ENCODE measurements around the gene ZNF358.

The ZNF358 gene

DNA sequence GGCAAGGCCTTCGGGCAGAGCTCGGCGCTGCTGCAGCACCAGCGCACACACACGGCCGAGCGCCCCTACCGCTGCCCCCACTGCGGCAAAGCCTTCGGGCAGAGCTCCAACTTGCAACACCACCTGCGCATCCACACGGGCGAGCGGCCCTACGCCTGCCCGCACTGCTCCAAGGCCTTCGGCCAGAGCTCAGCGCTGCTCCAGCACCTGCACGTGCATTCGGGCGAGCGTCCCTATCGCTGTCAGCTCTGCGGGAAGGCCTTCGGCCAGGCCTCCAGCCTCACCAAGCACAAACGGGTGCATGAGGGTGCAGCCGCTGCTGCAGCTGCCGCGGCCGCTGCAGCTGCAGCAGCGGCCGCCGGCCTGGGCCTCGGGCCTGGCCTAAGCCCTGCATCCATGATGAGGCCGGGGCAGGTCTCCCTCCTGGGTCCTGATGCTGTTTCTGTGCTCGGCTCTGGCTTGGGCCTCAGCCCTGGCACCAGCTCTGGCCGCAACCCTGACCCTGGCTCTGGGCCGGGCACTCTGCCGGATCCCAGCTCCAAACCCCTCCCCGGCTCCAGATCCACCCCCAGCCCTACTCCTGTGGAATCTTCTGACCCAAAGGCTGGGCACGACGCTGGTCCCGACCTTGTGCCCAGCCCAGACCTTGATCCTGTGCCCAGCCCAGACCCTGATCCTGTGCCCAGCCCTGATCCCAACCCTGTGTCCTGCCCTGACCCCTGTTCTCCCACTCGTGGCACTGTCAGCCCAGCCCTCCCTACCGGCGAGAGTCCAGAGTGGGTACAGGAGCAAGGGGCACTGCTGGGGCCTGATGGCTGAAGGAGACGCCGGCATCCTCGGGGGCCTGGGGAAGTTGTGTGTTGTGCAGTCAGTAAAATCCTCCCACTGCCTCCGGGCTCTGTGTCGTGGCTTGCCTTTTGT lies 4.5 kb downstream of the ZNF358 start:
- no peak for DNase-seq (ENCODE audit: low spot score)

DNA sequence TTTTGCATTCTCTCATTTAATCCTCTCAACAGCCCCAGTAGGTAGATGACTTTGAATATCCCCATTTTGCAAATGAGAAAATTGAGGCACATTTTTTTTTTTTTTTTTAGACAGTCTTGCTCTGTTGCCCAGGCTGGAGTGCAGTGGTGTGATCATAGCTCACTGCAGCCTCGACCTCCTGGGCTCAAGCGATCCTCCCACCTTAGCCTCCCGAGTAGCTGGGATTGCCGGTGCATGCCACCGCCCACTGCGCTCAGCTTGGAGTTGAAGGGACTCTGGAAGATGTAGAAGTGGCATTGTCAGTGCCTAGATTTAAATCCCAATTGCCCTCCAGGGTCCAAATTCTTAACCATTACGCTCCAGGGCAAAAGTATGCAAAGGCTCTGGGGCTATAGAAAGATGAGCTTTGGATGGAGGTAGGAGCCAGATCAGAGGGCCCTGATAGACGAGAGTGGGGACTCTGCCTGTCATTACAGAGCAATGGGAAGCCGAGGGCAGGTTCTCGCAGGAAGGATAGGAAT lies 5.7 kb downstream of the ZNF358 start:
- DNase-seq (ENCODE audit: low spot score): no peak

DNA sequence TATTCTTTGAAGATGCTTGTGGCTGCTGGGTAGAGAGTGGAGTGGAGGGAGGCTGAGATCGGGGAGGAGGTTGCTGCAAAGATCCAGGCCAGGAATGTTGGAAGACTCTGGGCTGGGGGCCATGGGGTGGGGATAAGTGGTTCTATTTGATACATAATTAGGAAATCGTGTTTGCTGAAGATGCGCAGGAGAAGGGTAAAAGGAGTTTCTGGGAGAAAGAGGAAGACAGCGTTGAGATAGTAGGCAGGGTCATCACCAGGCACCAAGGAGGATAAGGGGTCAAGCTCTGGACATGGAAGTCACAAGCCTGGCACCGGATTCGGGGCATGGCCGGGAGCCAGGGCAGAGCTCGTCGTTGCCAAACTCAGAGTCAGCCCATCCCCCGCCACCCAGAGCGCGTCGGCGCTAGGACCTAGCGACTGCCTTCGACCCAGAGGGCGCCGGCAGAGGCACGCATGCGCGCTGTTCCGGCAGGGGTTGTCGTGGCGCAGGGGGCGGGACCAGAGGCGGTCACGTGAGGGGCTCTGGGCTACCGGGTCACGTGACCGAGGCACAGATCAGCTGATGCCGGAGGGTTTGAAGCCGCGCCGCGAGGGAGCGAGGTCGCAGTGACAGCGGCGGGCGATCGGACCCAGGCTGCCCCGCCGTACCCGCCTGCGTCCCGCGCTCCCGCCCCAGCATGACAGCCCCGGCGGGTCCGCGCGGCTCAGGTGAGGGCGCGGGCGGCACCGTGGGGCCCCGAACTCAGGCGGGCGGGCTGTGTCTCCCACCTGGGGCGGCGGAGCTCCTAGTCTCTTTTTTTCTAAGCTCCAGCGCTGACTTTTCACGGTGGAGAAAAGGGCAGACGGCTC lies 6.4 kb downstream of the ZNF358 start, which contains the start of gene MCOLN1:
Gene MCOLN1 (plus strand): TSS at position 553 of the 851 bp plus-strand sequence. CDS start 127 bp downstream, at position 680.
- DNase-seq (ENCODE audit: low spot score): peak; percentile 95

GRCh38 chr19:7522923-7523667 lies 7.2 kb downstream of the ZNF358 start:
- no peak for DNase-seq (ENCODE audit: low spot score)

GRCh38 chr19:7524523-7524922 lies 8.6 kb downstream of the ZNF358 start:
- DNase-seq (ENCODE audit: low spot score): no peak

DNA sequence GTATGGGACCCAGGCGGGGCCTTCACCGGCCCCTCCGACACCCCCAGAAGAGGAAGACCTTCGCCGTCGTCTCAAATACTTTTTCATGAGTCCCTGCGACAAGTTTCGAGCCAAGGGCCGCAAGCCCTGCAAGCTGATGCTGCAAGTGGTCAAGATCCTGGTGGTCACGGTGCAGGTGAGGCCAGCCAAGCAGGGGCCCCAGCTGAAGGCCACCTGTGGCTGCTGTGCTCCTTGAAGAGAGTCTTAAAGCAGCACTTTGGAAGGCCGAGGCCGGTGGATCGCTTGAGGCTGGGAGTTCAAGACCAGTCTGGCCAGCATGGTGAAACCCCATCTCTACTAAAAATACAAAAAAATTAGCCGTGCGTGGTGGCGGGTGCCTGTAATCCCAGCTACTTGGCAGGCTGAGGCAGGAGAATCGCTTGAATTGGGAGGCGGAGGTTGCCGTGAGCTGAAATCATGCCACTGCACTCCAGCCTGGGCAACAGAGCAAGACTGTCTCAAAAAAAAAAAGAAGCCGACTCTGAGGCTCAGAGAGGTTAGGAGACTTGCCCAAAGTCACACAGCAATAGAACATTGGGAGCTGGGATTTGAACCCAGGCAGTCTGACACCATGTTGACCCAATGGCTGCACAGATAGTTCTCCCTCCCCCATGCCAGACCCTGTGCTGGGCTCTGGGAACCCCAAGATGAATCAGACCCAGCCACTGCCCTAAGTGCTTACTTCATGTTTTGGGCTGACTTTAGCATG lies 9.3 kb downstream of the ZNF358 start:
- no peak for DNase-seq (ENCODE audit: low spot score)

GRCh38 chr19:7526059-7526929 lies 10.4 kb downstream of the ZNF358 start:
- no peak for DNase-seq (ENCODE audit: low spot score)

GRCh38 chr19:7527516-7528191 lies 11.8 kb downstream of the ZNF358 start:
- no peak for DNase-seq (ENCODE audit: low spot score)

DNA sequence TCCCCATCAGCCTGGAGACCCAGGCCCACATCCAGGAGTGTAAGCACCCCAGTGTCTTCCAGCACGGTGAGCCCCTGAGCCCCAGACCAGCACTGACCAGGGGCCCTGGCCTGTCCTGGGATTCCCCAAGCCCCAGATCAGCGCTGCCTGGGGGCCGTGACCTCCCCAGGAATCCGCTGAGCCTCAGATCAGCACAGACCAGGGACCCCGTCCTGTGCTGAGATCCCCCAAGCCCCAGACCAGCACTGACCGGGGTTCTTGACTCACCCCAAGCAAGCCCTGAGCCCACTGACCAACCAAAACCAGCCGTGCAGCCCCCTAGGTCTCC lies 12.3 kb downstream of the ZNF358 start:
- no peak for DNase-seq (ENCODE audit: low spot score)

DNA sequence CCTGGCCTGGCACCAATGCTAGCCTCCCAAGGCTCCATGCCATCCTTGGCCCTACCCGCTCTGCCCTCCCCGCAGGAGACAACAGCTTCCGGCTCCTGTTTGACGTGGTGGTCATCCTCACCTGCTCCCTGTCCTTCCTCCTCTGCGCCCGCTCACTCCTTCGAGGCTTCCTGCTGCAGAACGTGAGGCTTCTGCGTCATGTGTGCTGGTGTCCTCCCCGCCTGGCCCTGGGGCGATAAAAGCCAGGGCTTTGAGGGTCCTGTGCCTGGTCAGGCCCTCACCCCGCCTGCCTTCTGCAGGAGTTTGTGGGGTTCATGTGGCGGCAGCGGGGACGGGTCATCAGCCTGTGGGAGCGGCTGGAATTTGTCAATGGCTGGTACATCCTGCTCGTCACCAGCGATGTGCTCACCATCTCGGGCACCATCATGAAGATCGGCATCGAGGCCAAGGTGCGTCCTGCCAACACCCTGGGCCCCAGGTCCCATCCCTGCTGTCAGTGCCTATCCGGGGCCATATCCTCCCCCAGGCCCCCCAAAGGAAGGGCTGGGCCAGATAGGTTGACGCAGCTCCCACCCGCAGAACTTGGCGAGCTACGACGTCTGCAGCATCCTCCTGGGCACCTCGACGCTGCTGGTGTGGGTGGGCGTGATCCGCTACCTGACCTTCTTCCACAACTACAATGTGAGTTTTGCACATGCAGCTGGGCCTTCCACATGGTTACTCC lies 12.8 kb downstream of the ZNF358 start:
- no peak for DNase-seq (ENCODE audit: low spot score)

DNA sequence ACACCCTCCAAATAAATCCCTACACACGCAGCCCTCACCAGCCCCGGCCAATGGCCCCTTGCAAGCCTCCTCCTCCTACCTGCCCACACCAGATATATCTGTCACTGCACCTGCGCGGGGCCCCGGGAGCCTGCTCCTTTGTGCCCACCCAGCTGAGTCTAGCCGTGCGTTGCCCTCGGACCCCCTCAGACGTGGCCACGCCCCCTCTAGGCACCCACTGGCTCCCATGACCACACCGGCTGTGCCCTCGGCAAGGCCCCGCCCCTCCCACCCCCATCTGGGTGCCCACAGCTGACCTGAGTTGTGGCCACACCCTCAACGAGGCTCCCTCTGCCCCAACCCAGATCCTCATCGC lies 13.3 kb downstream of the ZNF358 start:
- no peak for DNase-seq (ENCODE audit: low spot score)

DNA sequence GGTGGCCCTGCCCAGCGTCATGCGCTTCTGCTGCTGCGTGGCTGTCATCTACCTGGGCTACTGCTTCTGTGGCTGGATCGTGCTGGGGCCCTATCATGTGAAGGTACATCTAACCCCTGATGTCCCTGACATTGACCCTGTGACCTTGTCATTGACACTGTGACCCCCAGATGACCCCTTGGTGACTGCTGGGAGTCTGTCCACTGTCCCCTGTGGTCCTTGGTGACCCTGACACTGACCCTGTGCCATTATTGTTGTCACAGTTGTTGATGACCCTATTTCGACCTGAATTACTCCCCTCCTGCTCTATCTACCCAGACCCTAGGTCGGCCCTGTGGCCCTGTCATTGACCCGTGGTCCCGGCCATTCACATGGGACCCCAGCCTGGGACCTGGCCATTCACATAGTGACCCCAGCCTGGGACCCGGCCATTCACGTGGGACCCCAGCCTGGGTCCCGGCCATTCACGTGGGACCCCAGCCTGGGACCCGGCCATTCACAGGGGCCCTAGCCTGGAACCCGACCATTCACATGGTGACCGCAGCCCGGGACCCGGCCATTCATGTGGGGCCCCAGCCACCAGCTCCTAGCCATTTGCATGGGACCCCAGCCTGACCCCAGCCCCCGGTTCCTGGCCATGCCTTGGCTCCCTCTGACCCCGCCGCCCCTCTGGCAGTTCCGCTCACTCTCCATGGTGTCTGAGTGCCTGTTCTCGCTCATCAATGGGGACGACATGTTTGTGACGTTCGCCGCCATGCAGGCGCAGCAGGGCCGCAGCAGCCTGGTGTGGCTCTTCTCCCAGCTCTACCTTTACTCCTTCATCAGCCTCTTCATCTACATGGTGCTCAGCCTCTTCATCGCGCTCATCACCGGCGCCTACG lies 13.9 kb downstream of the ZNF358 start:
- no peak for DNase-seq (ENCODE audit: low spot score)

- DNase-seq (ENCODE audit: low spot score): no peak
Measured at GRCh38 chr19:7533281-7533885, 17.5 kb downstream of the ZNF358 start.

GRCh38 chr19:7533925-7534480 lies 18.1 kb downstream of the ZNF358 start:
- DNase-seq (ENCODE audit: low spot score): peak; percentile 83

GRCh38 chr19:7534531-7535046 lies 18.7 kb downstream of the ZNF358 start:
- peak; percentile 67 for DNase-seq (ENCODE audit: low spot score)

DNA sequence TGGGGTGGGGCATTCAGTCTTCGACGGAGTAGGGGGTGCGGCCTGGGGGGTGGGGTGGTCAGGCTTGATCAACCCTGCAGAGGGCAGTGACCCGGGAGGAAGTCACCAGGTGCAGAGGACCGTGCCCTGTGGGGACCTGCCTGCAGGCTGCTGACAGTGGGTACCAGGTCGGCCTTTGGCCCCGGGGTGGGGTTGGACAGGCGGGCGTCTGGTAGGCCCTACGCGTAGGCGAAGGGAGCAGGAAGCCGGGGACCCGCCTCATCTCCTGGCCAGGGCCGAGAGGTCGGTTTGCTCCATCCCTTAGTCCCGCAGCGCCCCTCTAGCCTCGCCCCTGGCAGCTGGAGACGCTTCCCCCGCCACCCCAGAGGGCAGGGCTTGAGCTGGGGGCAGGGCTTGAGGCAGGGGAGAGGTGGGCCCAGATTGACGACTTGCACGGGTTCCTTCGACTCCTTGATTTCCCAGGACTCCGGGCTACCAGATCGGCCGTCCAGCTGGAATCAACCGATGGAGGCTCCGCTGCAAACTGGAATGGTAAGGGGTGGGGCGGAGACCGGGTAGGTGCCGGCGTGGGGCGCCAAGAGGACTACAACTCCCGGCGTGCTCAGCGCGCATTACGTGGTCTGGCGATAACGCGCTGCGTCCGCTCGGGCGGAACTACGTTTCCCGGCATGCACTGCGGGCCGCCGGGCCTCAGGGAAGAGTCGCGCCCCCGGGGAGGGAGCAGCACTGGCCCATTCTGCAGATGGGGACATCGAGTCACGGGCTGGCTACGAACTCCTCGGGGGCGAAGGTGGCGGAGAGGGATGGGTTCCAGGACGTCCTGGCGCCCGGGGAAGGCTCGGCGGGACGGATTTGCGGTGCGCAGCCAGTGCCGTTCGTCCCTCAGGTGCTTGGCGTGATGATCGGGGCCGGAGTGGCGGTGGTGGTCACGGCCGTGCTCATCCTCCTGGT lies 19.4 kb downstream of the ZNF358 start, which contains the start of gene PNPLA6:
Gene PNPLA6 (plus strand): TSS at position 671 of the 951 bp plus-strand sequence. CDS start 72 bp downstream, at position 743.
- DNase-seq (ENCODE audit: low spot score): peak; percentile 90

Measured in SW480 (cell line).